Fibroblast of the aortic adventitia (primary cell): ENCODE results near the gene NHLRC4. TPM values are rescaled to one million over a fixed set of nuclear protein-coding genes. Genes with fewer than 3 reads are reported as not detected.

Experiments used
- DNase-seq: peaks from one replicate; pipeline ENCODE4 v3.0.0-alpha.2; 2010; ENCODE audit warnings: low read depth
- H3K4me3 ChIP-seq: 2 replicates; pipeline ENCODE4 v1.5.1; 2011; ENCODE audit warnings: low read depth, mild to moderate bottlenecking, control low read depth, low read length, moderate library complexity
- CTCF ChIP-seq: IDR thresholded peaks from 2 replicates; pipeline ENCODE4 v1.5.1; 2011; ENCODE audit warnings: mild to moderate bottlenecking, low read length, control low read depth, inconsistent platforms; ENCODE audit not compliant: insufficient read depth
- total RNA-seq: library from RNA; depleted of rRNA; stranded (reverse); fragments of >200 nt; gene quantifications from 2 replicates; pipeline ENCODE4 v1.2.3, GENCODE V29; 2012; ENCODE audit warnings: low replicate concordance

The NHLRC4 gene
- total RNA-seq, 1 donor: 2.0 TPM

- DNase-seq: no peak
- TF ChIP-seq CTCF: no peak
- H3K4me3 ChIP-seq: no peak overlapping the region
Measured at GRCh38 chr16:533391-534123, 33.2 kb upstream of the NHLRC4 start.

GRCh38 chr16:534135-534534 lies 32.7 kb upstream of the NHLRC4 start:
- no peak for TF ChIP-seq CTCF
- no peak overlapping the region for H3K4me3 ChIP-seq
- no peak for DNase-seq

GRCh38 chr16:534856-535445 lies 31.9 kb upstream of the NHLRC4 start:
- no peak overlapping the region for H3K4me3 ChIP-seq
- no peak for TF ChIP-seq CTCF
- no peak for DNase-seq

- TF ChIP-seq CTCF: no peak
- peak; percentile 70 for DNase-seq
- H3K4me3 ChIP-seq: no peak overlapping the region
Measured at GRCh38 chr16:535446-536405, 31.1 kb upstream of the NHLRC4 start.

- H3K4me3 ChIP-seq: no peak overlapping the region
- DNase-seq: no peak
- no peak for TF ChIP-seq CTCF
Measured at GRCh38 chr16:536746-537145, 30.1 kb upstream of the NHLRC4 start.

- H3K4me3 ChIP-seq: no peak overlapping the region
- peak; percentile 3 for TF ChIP-seq CTCF
- DNase-seq: no peak
Measured at GRCh38 chr16:537415-538335, 29.1 kb upstream of the NHLRC4 start.
